ENCODE results near the gene SPTLC3.
"Not testable (repeated sequence)": the region's sequence is repeated elsewhere in the genome, so short reads cannot be mapped to it uniquely, and the experiment has no call there.

The SPTLC3 gene

GRCh38 chr20:13008761-13009681 is at the start of gene SPTLC3:
SPTLC3 (plus strand) TSS chr20:13008972; CDS start chr20:13009268, 296 bp downstream.
- DNase-seq, result no peak

- no peak for DNase-seq
Observed at GRCh38 chr20:12961725-12962124, 47.0 kb upstream of the SPTLC3 start.

GRCh38 chr20:12962895-12963294 is 45.9 kb upstream of the SPTLC3 start:
- no peak for DNase-seq

- no peak for DNase-seq
Observed at GRCh38 chr20:12963416-12963815, 45.4 kb upstream of the SPTLC3 start.

GRCh38 chr20:12965212-12965869 is 43.4 kb upstream of the SPTLC3 start:
- no peak for DNase-seq

GRCh38 chr20:12965870-12966251 is 42.9 kb upstream of the SPTLC3 start:
- no peak for DNase-seq

GRCh38 chr20:12966468-12967085 is 42.2 kb upstream of the SPTLC3 start:
- no peak for DNase-seq

GRCh38 chr20:12967932-12968331 is 40.8 kb upstream of the SPTLC3 start:
- no peak for DNase-seq

GRCh38 chr20:12968472-12968871 is 40.3 kb upstream of the SPTLC3 start:
- no peak for DNase-seq

GRCh38 chr20:12969071-12969669 is 39.6 kb upstream of the SPTLC3 start:
- no peak for DNase-seq

- no peak for DNase-seq
Observed at GRCh38 chr20:12970372-12970821, 38.4 kb upstream of the SPTLC3 start.

GRCh38 chr20:12975833-12976608 is 32.8 kb upstream of the SPTLC3 start:
- no peak for DNase-seq

GRCh38 chr20:12976720-12977309 is 32.0 kb upstream of the SPTLC3 start:
- no peak for DNase-seq

GRCh38 chr20:12977328-12978125 is 31.2 kb upstream of the SPTLC3 start:
- no peak for DNase-seq

GRCh38 chr20:12978126-12978394 is 30.7 kb upstream of the SPTLC3 start:
- DNase-seq, result no peak

- no peak for DNase-seq
Observed at GRCh38 chr20:12978613-12979495, 29.9 kb upstream of the SPTLC3 start.

GRCh38 chr20:12979713-12980112 is 29.1 kb upstream of the SPTLC3 start:
- DNase-seq, result not testable (repeated sequence)

GRCh38 chr20:12982098-12982497 is 26.7 kb upstream of the SPTLC3 start:
- no peak for DNase-seq

GRCh38 chr20:12984069-12984765 is 24.6 kb upstream of the SPTLC3 start:
- DNase-seq, result no peak

GRCh38 chr20:12984863-12985262 is 23.9 kb upstream of the SPTLC3 start:
- no peak for DNase-seq

Measured in activated naive CD4-positive, alpha-beta T cell treated with anti-CD3 and anti-CD28 coated beads, Interleukin-2, amount 50 U/mL, for 16 hours (primary cell).